ENCODE results near the gene TMEM151B. TPM values are rescaled to one million over a fixed set of nuclear protein-coding genes. Genes with fewer than 3 reads are reported as not detected.

TMEM151B gene
- polyA plus RNA-seq, 2 of the 4 experiments (the other 2 are of a cell fraction) = 0.01 TPM; not detected in 1

DNA sequence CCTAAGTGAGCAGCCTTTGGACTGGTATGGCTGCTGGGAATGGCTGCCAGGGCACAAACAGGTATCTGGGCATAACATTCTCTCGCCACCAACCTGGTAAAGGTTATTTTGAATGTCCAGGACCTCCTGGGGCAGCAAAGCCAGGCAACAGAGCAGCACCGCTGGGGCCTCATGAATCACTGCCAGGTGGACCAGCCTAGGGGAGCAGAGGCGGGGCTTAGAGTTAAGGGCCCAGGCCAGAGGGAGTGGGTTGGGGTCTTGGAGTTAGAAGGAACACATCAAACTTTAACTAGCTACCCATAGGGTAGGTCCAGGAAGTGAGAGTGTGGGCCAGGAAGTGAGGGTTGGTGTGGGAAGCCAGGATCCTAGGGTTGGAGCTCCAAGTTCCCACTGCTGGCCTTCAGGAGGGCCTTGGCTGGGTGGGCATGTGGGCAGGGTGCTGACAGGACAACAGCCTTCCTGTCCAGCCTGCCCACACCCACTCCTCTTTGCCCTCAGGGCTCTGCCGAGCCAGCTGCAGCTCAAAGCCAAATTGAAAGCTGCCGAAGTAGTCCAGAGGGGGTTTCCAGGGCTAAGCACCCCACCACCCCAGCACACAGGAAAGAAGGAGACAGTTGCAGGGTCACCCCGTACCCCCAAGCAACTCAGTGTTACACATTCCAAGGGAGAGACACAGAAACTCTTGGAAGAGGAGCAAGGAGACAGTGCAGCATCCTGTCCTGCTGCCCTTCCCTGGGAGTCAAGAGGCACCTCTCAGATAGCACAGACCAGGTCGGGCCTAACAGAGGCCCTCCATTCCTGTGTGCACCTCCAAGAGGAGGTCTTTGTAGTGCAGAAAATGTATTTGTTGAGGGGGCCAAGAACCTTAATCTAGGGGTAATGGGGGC lies 7.5 kb upstream of the TMEM151B start:
- Histone ChIP-seq H3K4me1 (peaks cover 27% of the 10 kb centered on the region), H3K4me3 (peak overlapping the region; percentile 81; the same call in 1 of the 3 replicates), H3K4me2 (peak overlapping the region; percentile 97), H3K27ac (peak overlapping the region; percentile 81 to 90; a peak in 5 of 6 replicates), H3K9me3 (no peaks in the 10 kb centered on the region)
- TF ChIP-seq RARB (CRISPR knock-in tag; IDR thresholded peaks at IDR 0.05) (no peak), CBX2 (IDR thresholded peaks at IDR 0.05; ENCODE audit: borderline replicate concordance, low read depth) (no peak), EP300 (IDR thresholded peaks at IDR 0.05) (no peak), EHF (CRISPR knock-in tag; IDR thresholded peaks at IDR 0.05) (no peak), RAD21 (conservative IDR thresholded peaks at IDR 0.05 in 1 of 2, IDR thresholded peaks at IDR 0.05 in 1 of 2) (no peak), POLR2AphosphoS2 (conservative IDR thresholded peaks at IDR 0.05; ENCODE audit: low read length) (no peak), JUN (IDR thresholded peaks at IDR 0.05) (no peak), RFX5 (IDR thresholded peaks at IDR 0.05) (no peak), CHD2 (IDR thresholded peaks at IDR 0.05; ENCODE audit: low read length, partially characterized antibody) (no peak), MYC (IDR thresholded peaks at IDR 0.05; ENCODE audit: borderline replicate concordance, low read length) (no peak), BHLHE40 (IDR thresholded peaks at IDR 0.05; ENCODE audit: low read depth, low read length) (no peak), SREBF2 (IDR thresholded peaks at IDR 0.05) (no peak), TFCP2L1 (CRISPR knock-in tag; IDR thresholded peaks at IDR 0.05) (no peak)
- TF ChIP-seq, protein P1, sequence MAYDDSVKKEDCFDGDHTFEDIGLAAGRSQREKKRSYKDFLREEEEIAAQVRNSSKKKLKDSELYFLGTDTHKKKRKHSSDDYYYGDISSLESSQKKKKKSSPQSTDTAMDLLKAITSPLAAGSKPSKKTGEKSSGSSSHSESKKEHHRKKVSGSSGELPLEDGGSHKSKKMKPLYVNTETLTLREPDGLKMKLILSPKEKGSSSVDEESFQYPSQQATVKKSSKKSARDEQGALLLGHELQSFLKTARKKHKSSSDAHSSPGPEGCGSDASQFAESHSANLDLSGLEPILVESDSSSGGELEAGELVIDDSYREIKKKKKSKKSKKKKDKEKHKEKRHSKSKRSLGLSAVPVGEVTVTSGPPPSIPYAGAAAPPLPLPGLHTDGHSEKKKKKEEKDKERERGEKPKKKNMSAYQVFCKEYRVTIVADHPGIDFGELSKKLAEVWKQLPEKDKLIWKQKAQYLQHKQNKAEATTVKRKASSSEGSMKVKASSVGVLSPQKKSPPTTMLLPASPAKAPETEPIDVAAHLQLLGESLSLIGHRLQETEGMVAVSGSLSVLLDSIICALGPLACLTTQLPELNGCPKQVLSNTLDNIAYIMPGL (CRISPR knock-in tag; IDR thresholded peaks at IDR 0.05; ENCODE audit: borderline replicate concordance) = no peak
- ChIA-PET POLR2A (interaction anchor here (0.6 kb wide), 1 partner anchor 16 kb away, joined by 3 read pairs; the partner anchor contains the start of gene HSP90AB1), CTCF (interaction anchor here (1.0 to 2.7 kb wide), 6 partner anchors 9 to 166 kb away, joined by 3 to 13 read pairs (median 4); no protein-coding TSS in a partner anchor)
- WGBS (ENCODE audit: missing lambda C conversion rate) = 57% methylated on average over 7 of the region's 7 CpGs
- DNase-seq (ENCODE audit: low read depth in 1 of 2, low spot score in 1 of 2) (no peak), FAIRE-seq (no peak), ATAC-seq (no peak)

- peak overlapping the region; percentile 81 to 90 for H3K27ac ChIP-seq
- ATAC-seq = peak in 1 of 2 experiments; percentile 42; a peak in 3 of 6 replicates
- TF ChIP-seq JUNB (IDR thresholded peaks at IDR 0.05) = no peak
- no peak for TF ChIP-seq SMC3 (IDR thresholded peaks at IDR 0.05)
- TF ChIP-seq RAD21 (conservative IDR thresholded peaks at IDR 0.05 in 1 of 2, IDR thresholded peaks at IDR 0.05 in 1 of 2) = no peak
- TF ChIP-seq BHLHE40 (IDR thresholded peaks at IDR 0.05; ENCODE audit: low read depth, low read length) = no peak
- TF ChIP-seq ZC3H11A (IDR thresholded peaks at IDR 0.05) = no peak
- TF ChIP-seq KDM1A (IDR thresholded peaks at IDR 0.05; ENCODE audit: low read depth) = no peak
- no peak for TF ChIP-seq CHD4 (IDR thresholded peaks at IDR 0.05; ENCODE audit: borderline replicate concordance)
- TF ChIP-seq NPAS2 (CRISPR knock-in tag; IDR thresholded peaks at IDR 0.05; ENCODE audit: borderline replicate concordance) = no peak
- TF ChIP-seq, protein P1 (CRISPR knock-in tag; IDR thresholded peaks at IDR 0.05; ENCODE audit: borderline replicate concordance) = no peak
- TF ChIP-seq FOSL2 (IDR thresholded peaks at IDR 0.05) = no peak
- no peak for TF ChIP-seq FOSL2 (CRISPR knock-in tag; IDR thresholded peaks at IDR 0.05)
- TF ChIP-seq ATOH8 (CRISPR knock-in tag; IDR thresholded peaks at IDR 0.05; ENCODE audit: low read depth) = no peak
- TF ChIP-seq RFX5 (IDR thresholded peaks at IDR 0.05) = no peak
- no peak for TF ChIP-seq HDAC2 (IDR thresholded peaks at IDR 0.05)
- TF ChIP-seq GATA3 (IDR thresholded peaks at IDR 0.05; ENCODE audit: borderline replicate concordance) = no peak
- no peak for TF ChIP-seq NFE2L2 (conservative IDR thresholded peaks at IDR 0.05; ENCODE audit: low read length)
- no peak for TF ChIP-seq ESRRA (IDR thresholded peaks at IDR 0.05; ENCODE audit: borderline replicate concordance, low read length)
- TF ChIP-seq, protein P2, sequence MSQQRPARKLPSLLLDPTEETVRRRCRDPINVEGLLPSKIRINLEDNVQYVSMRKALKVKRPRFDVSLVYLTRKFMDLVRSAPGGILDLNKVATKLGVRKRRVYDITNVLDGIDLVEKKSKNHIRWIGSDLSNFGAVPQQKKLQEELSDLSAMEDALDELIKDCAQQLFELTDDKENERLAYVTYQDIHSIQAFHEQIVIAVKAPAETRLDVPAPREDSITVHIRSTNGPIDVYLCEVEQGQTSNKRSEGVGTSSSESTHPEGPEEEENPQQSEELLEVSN (IDR thresholded peaks at IDR 0.05; ENCODE audit: borderline replicate concordance, low read depth) = no peak
- peak; percentile 24 to 33 for DNase-seq (ENCODE audit: low read depth in 1 of 2, low spot score in 1 of 2)
- FAIRE-seq = no peak
- CTCF ChIA-PET = interaction anchor here (0.7 to 2.7 kb wide), 6 partner anchors 9 to 167 kb away, joined by 3 to 13 read pairs (median 4); no protein-coding TSS in a partner anchor
- H3K4me3 ChIP-seq = peak overlapping the region; percentile 81; the same call in 2 of the 3 replicates
- 20% methylated on average over 9 of the region's 9 CpGs for WGBS (ENCODE audit: missing lambda C conversion rate)
- peaks cover 23% of the 10 kb centered on the region for H3K4me1 ChIP-seq
- no peaks in the 10 kb centered on the region for H3K9me3 ChIP-seq
- peak overlapping the region; percentile 97 for H3K4me2 ChIP-seq
- POLR2A ChIA-PET = interaction anchor here (1.0 kb wide), 1 partner anchor 17 kb away, joined by 5 read pairs; the partner anchor contains the start of gene HSP90AB1
These were observed 6.7 kb upstream of the TMEM151B start for GRCh38 chr6:44263354-44264100.
